Hematopoietic multipotent progenitor cell treated with erythropoietin and hydrocortisone succinate and interleukin-3 and kit ligand, for 4 days (in vitro differentiated cells): ENCODE measurements around the gene ZBTB7C.

Experiments used
- DNase-seq: peaks from one replicate; pipeline ENCODE4 v3.0.0-alpha.2; 2015

The ZBTB7C gene

DNA sequence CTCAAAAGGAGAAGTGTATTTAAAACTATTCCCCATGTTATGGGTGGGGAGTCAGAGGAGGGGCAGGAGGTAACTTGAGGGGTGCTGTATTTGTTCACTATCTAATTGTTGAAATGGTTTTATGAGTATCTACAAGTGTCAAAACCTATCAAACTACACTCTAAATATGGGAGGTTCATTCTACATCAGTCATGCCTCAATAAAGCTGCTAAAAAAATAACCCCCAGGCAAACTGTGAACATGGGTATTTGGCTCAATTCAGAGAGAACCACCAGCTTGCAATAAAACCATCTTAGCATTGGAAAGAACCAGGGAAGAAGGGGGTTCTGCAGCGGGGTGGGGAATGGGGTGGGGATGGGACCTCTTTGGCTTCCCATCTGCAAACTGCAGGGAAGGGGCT is 302.7 kb downstream of the ZBTB7C start:
- DNase-seq = no peak

DNA sequence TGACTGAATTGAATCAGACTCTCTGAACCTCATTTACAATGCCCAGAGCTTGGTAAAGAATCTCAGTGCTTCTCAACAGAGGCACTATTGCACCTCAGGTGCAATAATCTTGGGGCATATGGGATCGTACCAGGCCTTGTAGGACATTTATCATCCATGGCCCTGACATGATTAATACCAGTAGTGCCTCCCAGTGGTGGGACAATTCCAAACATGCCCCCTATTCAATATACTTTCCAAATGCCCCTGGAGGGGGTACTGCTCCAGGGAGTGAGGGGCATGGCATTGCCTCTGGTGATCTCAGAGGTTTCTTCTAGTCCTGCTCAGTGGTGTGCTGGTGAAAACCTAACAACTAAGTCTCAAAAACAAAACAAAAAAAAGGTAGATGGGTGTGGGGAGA is 303.9 kb downstream of the ZBTB7C start:
- no peak for DNase-seq

DNA sequence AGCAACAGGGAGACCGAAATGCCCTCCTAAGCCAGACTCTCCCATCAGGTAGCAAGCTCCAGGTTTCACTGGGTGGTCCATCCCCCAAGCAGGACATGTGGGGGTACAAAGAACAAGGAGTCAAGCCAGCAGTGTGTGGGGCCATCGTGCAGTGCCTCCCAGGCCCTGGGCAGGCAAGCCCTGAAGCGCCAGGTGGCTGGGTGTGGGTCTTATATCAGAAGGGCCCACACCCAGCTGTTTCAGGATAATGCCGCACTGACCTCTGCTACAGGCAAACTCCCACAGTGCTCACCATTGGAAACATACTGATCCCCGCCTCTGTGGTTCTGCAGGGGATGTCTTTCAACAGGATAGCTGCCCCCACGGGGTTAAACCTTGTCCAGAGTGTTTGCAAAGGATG is 304.5 kb downstream of the ZBTB7C start:
- DNase-seq = no peak

DNA sequence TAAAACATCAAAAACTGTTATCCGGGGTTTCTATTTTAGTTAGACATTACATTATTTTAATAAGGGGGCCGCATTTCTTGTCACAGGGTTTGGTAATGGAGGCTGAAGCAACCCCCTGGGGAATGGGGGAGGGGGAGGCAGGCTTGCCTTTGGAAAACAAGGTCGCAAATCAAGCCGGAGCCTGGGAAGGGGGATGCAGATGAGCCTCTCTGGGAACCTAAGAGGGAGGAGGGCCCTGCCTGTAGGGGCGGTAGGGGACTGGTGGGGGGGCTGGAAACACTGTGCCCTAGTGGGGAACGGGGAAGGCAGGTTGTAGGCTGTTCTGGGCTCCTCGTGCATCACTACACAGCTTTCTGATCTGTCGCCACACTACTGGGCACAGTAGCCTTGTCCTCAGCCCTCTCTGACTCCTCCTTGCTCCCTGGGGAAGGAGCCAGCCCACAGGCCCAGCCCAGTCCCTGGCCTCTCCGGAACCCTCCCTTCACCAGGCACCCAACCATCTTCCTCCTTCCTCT is 308.5 kb downstream of the ZBTB7C start:
- DNase-seq = no peak

DNA sequence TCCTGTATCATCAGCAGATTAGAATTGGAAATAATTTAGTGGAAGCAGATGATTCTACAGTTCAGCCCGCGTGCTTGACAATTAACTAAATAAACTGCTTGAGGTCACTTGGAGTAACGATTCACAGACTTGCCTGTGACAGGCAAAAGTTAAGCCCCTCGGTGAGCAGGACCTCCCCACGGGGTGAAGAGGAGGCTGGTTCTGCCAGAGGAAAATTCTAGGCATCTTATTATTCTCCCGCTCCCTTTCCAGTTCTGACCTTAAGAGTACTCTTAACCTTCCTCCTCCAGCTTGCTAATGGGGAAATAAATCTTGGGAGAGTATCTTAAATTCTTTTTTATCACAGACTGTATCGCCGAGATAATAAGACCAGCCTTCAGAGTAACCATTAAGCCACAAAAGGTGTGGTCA is 309.0 kb downstream of the ZBTB7C start:
- DNase-seq = no peak

DNA sequence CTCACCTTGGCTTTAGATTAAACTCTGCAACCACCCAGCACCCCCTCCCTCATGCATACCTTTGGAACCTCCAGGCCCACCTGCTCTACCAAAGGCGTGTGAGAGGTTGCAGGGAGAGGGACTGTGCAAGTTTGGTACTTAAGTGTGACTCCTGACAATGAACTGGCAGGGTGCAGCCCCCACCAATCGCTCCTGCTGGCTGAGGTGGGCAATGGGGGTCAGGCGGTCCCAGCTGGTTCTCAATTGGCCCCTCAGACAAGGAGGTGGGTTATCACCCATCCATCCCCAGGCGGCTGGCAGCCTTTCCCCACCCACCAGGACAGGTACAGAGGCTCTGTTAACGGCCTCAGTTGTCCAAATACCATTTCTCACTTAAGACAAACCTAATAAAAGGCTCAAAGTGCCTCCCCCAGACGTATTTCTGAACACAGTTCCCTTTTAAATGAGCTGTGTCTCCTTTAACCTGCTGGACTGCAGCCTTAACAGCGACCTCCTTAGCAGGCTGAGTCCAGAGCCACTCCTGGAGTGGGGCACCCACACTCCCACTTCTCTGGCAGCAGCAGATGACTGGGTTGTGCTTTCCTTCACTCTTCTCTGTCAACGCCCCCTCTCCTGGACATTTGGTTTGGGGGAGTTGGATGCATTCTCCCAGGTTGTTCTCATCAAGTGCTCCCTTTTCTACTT is 309.6 kb downstream of the ZBTB7C start:
- DNase-seq = no peak

DNA sequence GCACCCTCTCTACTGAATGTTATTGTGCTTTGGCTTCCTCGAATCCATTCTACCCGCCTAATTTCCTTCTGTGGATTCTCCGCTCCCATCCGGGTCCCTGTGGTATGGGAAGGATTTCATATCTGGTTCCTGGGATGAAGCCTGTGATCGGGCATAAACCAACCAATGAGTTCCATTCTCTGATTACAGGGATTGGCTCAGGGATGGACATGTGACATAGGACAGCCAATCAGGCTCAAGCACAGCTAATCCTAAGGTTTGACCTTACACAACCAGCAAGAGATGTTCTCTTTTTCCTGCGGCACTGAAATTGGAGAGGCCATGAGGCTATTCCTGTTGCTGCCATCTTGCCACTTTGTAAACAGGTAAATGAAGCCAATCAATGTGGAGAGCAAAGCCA is 310.6 kb downstream of the ZBTB7C start:
- DNase-seq = no peak

DNA sequence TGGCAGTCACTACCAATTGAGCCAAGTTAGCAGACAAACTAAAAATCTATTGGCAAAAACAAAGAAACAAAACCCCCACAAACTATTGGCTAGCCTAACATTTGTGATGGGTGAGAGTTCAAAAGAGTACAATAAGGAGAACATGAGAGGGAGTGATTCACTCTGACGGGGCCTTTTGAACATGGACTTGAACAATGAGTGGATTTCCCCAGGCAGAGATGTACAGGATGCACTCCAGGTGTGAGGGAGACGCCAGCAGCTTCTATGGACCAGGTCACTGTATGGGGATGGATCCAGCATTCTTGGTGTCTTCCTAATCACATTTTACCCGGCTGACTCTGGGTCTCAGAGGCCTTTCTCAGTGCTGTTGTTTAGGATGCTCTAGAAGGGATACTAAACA is 311.2 kb downstream of the ZBTB7C start:
- no peak for DNase-seq

DNA sequence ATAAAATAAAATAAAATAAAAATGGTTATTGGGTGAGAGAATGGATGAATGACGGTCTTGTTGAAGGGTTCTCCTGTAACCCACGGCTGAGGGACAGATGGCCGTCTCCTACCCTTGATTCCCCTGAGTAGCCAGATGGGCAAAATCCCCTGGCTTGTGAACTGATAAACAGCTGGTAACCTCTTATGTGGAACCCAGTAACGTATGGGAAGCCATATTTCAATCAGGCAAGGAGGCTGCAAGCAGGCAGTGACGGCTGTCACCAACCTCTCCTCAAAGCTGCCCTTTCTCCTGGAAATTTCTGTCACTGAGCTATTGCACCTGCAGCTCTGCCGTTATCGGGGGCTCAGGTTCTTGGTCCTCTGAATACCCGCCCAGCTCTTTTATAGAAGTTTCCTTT is 313.5 kb downstream of the ZBTB7C start:
- no peak for DNase-seq

DNA sequence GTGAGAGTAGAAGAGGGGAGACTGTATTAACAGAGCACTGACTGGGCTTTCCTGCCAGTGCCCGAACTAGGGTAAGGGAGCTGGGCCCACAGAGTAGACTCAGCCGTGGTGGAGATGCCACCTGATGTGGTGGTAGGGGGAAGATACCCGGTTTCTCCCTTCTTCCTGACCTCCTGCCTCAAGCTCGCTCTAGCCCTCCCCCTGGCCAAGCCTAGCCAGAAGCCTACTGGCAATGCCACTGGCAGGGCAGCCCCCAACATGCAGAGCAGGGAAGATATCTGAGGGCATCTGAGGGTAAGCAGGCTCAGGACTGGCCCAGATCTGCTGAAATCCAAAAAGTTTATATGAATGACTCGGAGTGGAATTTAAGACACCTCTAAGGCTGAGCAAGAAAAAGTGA is 316.1 kb downstream of the ZBTB7C start:
- DNase-seq = no peak

DNA sequence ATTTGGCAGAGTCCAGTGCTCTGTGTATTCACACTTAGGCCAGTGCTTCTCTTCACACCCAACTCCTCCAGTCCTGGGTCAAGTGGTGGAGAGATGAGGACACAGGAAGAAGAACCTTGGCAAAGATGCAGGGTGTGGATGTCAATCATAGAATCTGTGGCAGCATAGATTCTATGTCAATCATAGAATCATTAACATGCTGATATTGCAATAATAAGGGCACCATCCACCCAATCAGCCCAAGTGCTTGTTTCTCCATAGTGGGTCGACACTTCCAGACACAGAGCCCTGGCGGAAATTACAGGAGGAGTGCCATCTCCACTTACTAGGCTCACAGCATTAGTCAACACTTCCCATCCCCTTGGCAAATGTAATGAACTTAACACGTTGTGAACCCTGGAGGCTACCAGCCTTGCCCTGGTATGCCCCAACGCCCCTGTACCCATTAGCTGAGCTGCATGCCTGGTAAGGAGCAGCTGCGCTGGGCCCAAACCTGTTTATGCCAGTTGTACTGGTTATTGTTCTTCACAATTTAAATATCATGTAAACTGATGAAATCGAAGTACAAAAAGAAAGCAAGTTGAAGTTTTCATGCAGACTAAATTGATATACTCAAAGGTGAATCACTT is 317.2 kb downstream of the ZBTB7C start:
- DNase-seq = no peak

DNA sequence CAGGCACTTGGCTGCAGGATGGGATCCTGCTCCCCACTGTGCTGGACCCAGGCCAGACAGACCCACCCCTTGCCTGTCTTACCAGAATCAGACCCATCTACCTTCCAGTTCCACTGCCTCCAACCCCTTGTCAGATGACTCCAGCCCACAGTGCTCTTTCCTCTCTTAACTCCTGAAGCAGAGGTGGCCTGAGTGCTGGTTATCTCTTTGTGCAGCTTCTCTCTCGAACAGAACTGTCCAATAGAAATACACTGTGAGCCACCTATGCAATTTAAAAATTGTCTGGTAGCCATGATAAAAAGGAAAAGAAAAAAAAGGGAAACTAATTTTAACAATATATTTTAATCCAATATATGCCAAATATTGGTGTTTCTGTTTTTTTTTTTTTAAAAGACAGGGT is 318.5 kb downstream of the ZBTB7C start:
- DNase-seq = peak; percentile 33

DNA sequence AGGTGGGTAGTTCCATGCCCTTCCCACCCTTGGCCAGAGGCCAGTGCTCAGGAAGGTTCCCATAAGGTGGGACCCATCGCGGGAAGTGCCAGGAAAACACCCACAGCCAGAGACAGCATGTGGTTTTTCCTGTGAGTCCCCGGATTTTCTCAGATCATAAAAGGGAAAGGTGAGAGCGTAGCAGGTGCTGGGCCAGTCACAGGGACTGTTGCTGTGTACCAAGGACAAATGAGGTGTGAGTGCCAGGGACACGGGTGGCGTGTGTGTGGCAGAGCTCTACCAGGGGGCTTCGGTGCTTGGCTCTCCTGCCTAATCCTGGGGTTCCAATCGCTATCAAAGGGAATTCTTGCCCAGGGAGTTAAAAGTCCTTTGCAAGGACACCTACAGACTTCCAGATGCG is 319.2 kb downstream of the ZBTB7C start:
- no peak for DNase-seq

DNA sequence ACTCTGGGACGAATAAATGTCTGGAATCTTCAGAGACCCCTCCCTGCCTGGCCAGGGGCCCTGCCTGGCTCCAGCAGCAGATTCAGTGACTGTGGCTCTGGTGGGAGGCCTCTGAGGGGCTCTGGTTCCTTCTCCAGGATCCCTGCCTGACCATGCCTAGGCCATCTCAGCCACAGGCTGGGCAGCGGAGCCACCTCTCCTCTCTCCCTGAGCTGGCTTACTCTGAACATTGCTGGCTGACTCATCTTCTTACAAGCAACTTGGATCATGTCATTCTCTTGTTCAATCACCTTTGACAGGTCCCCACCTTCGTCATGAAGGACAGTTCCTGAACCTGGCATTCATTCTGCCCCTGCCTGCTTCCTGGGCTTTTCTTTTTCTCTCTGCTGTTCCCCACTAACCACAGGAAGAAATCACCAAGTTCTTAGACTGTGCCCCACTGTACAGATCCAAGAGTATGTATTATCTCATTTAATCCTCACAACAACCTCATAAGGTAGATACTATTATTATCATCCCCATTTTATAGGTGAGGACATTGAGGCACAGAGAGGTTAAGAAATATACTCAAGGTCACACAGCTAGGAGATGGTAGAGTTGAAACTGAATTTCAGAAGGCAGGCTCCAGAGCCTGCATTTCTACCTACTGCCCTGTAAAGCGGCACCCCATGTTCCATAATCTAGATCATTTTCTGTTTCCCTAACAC is 323.2 kb downstream of the ZBTB7C start:
- DNase-seq = no peak

DNA sequence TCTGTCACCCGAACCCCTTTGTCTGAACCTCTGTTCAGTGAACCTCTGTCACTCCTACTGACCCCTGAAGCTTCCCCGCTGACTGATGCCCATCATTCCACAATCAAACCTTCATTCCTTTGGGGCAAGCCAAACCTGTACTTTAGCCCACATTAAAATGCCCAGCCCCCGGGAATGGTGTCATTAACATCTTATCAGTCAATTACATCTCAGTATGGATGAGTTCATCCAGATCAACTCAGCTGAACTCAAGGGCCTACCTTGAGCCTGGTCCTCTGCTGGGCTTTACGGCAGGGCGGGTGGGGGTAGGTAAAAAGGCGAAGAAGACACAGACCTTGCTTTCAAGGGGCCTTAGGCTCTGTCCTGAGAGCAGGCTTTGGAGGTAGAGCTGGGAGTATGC is 324.3 kb downstream of the ZBTB7C start:
- DNase-seq = no peak

DNA sequence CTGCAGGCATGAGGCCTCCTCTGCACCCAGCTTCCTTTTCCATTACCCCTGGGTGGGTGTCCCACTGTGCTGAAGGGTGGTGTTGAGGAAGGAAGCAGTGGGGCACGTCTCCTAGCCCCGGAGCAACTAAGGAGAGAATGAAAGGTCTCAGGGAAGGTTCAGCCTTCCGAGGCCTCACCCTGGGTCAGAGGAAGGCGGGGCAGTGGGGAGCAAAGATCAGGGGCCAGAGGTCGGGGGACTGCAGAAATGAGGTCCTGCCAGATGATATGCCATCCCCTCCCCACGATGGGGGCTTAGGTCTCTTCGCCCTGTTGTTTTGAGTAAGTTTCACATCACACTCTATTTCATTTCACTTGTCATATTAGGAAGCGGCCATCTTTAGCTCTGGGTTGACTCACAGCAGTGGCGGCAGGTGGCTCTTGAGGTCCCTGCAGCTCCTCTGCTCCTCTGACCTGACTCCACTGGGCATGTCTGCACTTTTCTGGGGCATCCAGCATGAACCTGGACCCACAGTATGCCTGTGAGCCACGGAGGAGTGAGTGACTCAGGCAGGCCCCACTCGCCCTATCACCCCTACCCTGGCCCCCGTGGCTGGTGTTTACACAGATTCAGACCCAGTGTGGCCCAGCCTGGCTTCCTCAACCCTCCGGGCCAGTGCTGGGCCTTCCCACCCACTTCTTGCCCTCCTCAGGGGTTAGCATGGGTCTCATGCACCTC is 325.0 kb downstream of the ZBTB7C start:
- no peak for DNase-seq

DNA sequence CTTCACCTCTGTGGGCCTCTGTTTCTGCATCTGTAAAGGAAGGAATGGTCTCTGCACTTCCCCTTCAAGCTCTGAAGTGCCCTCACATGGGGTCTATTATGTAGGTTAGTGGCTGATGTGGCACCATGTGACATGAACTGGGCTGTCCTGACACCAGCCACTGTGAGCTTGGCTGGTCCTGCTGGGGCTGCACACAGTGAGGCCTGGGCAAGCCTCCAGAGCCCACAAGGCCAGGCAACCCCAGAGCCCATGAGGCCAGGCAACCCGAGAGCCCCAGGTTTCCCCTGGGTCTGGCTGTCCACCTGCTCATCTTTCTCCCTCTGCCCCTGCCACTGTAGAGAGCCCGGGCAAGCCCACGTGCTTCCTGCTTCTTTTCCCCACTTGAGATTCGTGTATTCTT is 328.6 kb downstream of the ZBTB7C start:
- peak; percentile 4 for DNase-seq

DNA sequence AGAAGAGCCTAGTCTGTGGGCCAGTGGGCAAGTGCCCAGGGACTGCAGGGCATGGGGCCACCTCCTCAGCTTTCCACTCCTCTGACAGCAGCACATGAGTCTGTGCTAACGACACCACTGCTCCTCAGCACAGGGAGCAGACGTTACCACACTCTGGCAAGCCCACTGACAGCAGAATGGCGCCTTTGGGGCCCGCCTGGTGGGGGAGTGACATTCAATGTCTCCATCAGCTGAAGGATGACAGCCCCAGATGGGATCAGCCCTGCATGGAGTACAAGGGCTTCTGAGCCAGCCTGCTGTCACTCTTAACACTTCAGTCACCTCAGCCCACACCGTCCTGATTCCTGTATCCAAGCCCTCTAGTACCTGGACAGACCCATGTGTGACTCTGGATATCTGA is 329.3 kb downstream of the ZBTB7C start:
- no peak for DNase-seq

DNA sequence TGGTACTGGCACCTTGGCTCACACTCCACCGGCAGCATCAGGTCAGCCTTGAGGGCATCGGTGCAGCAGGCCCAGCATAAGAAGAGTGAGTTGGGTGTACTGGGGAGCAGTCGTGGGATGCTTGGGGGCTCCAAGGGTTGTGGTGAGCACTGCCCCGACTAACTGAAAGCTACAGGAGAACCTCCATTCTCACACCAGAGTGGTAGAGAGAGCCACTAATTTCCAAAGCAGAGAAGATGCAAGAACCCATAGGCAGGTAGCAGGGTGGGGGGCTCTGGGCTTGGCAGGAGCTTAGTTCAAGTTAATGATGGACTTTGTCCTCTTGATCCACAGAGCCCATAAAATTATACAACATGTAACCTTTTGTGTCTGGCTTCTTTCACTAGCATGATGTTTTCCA is 330.7 kb downstream of the ZBTB7C start:
- no peak for DNase-seq

DNA sequence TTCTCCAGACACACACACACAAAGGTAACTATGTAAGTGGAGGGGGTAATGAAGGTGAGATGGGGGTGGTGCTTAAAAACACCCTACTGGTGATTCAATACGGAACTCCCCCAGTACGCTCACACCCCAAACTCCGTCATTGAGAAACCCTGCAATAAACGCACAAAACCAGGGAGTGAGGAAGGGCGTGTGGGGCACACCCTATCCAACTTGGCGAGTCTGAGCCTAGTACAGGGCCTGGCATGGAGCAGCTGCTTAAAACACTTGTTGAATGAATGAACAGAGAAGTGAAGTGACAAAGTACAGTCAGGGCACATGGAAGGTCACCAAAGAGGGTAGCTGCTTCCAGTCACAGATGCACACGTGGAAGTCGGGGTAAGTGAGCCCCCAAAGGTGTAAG is 331.9 kb downstream of the ZBTB7C start:
- DNase-seq = no peak

DNA sequence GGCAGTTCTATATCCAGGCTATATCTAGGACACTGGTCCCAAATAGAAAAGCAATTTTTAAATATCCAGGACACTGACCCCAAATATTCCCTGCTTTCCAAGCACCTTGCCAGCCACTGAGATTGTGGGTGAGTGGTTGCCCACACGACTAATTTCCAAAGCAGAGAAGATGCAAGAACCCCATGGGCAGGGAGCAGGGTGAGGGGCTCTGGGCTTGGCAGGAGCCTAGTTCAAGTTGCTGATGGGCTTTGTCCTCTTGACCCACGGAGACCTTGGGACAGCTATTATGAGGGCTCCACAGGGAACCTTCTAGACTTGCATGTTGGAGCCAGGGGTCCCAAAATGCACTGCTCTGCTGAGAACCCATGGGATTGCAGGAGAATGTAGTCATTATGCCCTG is 332.7 kb downstream of the ZBTB7C start:
- DNase-seq = no peak

DNA sequence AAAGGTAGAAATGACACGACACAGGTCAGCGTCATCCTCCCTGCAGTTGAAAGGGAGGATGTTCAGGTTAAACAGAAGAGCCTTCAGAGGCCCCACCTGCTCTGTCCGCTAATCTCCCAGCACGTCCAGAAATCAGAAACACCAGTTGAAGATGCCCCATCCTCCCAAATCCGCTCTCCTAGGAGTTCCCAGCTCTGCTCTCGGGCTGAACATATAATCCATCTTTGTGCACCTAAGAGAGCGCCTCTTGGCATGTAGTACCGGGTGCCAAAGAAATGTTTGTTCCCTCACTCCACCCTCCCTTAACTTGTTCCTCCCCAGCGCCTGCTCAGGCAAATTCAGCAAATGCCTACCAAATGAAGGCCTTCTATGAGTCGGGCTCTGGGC is 333.5 kb downstream of the ZBTB7C start:
- DNase-seq = no peak

DNA sequence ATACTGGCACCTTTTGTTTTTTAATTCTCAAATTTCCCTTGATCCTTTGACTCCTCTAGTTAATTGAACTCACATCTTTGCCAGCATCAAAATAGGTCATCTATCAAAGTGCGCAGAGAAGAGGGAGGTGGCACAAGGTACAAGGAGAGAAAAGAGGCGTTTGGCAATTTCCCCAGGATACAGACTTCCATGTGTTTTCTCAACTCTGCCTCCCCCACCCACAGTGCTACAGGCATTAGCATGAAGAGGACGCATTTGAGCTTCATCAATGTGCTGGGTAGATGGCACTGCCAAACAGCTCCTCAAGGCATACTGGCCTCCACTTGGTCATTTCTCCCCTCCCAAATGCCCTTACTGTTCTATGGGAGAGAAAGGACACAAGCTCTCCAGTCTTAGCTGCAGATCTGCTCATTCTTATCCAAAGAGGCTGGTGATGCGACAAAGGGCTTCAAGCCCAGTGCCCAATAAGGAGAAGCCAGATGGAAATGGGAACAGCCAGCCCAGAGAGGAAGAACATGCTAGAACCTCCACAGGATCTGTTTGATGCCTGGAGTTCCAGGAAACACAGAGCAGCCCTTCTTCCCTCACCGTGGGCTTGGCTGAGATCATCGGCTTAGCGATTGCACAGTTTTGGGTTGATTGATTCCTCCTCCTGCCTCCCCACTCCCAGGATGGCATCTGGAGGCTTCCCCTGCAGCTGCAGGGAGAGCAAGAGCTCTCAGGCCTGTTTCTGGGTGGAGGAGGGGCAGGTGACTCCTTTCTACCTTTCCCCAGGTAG is 334.1 kb downstream of the ZBTB7C start:
- DNase-seq = no peak
